K562 (cell line): Measurements from ENCODE around the gene PROM2. TPM values are rescaled to one million over a fixed set of nuclear protein-coding genes. Genes with fewer than 3 reads are reported as not detected.

Source experiments
- ATAC-seq: fragments of 200-7000 bp; cut with Tn5 transposase; 3 replicates; pipeline ENCODE4 v1.9.1; 2020; ENCODE audit warnings: moderate library complexity
- BruUV-seq: library from RNA; stranded (reverse); fragments of 400-500 nt; replicated peaks from 2 replicates; lab custom pipeline; 2021; lab: Mats Ljungman, UMichigan
- CTCF ChIA-PET: fragments of 300-600 bp; formaldehyde crosslinking; extraction: SDS; loops from one replicate; lab custom pipeline; 2021; ENCODE audit warnings: low intra/inter-chr PET ratio; lab: Yijun Ruan, JAX
- POLR2A ChIA-PET: fragments of 300-600, 350-650 bp; sonication (Branson Sonifier 250); formaldehyde crosslinking; extraction: SDS; loops from one replicate; lab custom pipeline; 2021; ENCODE audit warnings: antibody characterized with exemption, inconsistent platforms; lab: Yijun Ruan, JAX
- DNase-seq, 4 experiments: peaks; one replicate each; pipeline versions ENCODE4 v3.0.0 to v3.0.0-alpha.2; 2011 to 2018; ENCODE audit warnings: low spot score in 3 of 4, mixed read lengths in 3 of 4; ENCODE audit errors: extremely low read depth in 1 of 4
- FAIRE-seq: peaks from 2 replicates; lab custom pipeline; 2011; peaks lifted over from hg19 to GRCh38; lab: Jason Lieb, UNC
- H2AFZ ChIP-seq: 2 replicates; pipeline ENCODE4 v1.6.0; 2011; ENCODE audit warnings: low read depth, low read length, control low read depth, inconsistent platforms
- H3K27ac ChIP-seq: fragments of 200-600 bp; 3 replicates; pipeline ENCODE4 v1.8.0; 2011; ENCODE audit warnings: low read depth, mild to moderate bottlenecking, control low read depth, inconsistent platforms, low read length, moderate library complexity, mixed read lengths; ENCODE audit errors: extremely low read depth
- H3K27me3 ChIP-seq, 2 experiments: fragments of 300-600 bp in 1 of 2; 2 replicates in 1 of 2; 3 replicates in 1 of 2; pipeline versions ENCODE4 v1.6.0 to v1.8.0; 2011; ENCODE audit warnings: inconsistent platforms in 2 of 2, low read length in 2 of 2, mild to moderate bottlenecking in 1 of 2, mixed read lengths in 1 of 2, moderate library complexity in 1 of 2; ENCODE audit not compliant: control insufficient read depth in 2 of 2, insufficient read depth in 2 of 2
- H3K36me3 ChIP-seq: fragments of 300-600 bp; 3 replicates; pipeline ENCODE4 v1.8.0; 2011; ENCODE audit warnings: mild to moderate bottlenecking, low read length, inconsistent platforms; ENCODE audit not compliant: control insufficient read depth, insufficient read depth
- H3K4me1 ChIP-seq, 2 experiments: fragments of 200-600 bp in 1 of 2; replicated peaks in 1 of 2; 2 replicates in 1 of 2; 3 replicates in 1 of 2; pipeline versions ENCODE4 v1.5.1 to v1.8.0; 2011; ENCODE audit warnings: inconsistent platforms in 2 of 2, low read length in 2 of 2, mild to moderate bottlenecking in 1 of 2, mixed read lengths in 1 of 2, moderate library complexity in 1 of 2; ENCODE audit not compliant: control insufficient read depth in 2 of 2, insufficient read depth in 2 of 2
- H3K4me2 ChIP-seq: 2 replicates; pipeline ENCODE4 v1.6.1; 2011; ENCODE audit warnings: low read length, control low read depth, inconsistent platforms, mixed read lengths; ENCODE audit not compliant: insufficient read depth
- H3K4me3 ChIP-seq: fragments of 200-600 bp; sonication (generic), shearing (Covaris generic); 2 replicates; pipeline ENCODE4 v1.5.1; 2016; ENCODE audit warnings: control low read depth, inconsistent platforms
- H3K79me2 ChIP-seq: fragments of 200-600 bp; 3 replicates; pipeline ENCODE4 v1.8.0; 2011; ENCODE audit warnings: low read length, inconsistent platforms; ENCODE audit not compliant: control insufficient read depth, insufficient read depth
- H3K9ac ChIP-seq, 2 experiments: 2 replicates each; pipeline versions ENCODE4 v1.6.0 to v1.6.1; 2011; ENCODE audit warnings: low read depth in 2 of 2, low read length in 2 of 2, control low read depth in 1 of 2, inconsistent platforms in 1 of 2, mild to moderate bottlenecking in 1 of 2, mixed read lengths in 1 of 2; ENCODE audit not compliant: insufficient read depth in 1 of 2
- H3K9me1 ChIP-seq: one replicate; pipeline ENCODE4 v1.6.0; 2011; ENCODE audit warnings: inconsistent platforms, mild to moderate bottlenecking, low read length, moderate library complexity; ENCODE audit not compliant: control insufficient read depth, insufficient read depth
- H3K9me3 ChIP-seq: replicated peaks from 2 replicates; pipeline ENCODE4 v1.5.1; 2011; ENCODE audit warnings: low read depth, low read length, inconsistent platforms; ENCODE audit not compliant: control insufficient read depth, insufficient read depth
- H4K20me1 ChIP-seq: replicated peaks from 2 replicates; pipeline ENCODE4 v1.6.1; 2011; ENCODE audit warnings: low read length, inconsistent platforms, mixed read lengths; ENCODE audit not compliant: control insufficient read depth, insufficient read depth
- CBX8 ChIP-seq: fragments of 200-600 bp; sonication (generic); IDR thresholded peaks from 2 replicates; pipeline ENCODE4 v1.6.1; 2012; ENCODE audit warnings: borderline replicate concordance, mixed run types, low read depth, mild to moderate bottlenecking, moderate library complexity, mixed read lengths, low read length, control low read depth, inconsistent platforms; ENCODE audit not compliant: poor library complexity, severe bottlenecking; ENCODE audit errors: extremely low read depth
- EHMT2 ChIP-seq: fragments of 450-650 bp; IDR thresholded peaks from 2 replicates; pipeline ENCODE4 v1.6.1; 2018; ENCODE audit warnings: antibody characterized with exemption
- HEY1 ChIP-seq: fragments of 250-450 bp; sonication (Bioruptor Pico); IDR thresholded peaks from 2 replicates; pipeline ENCODE4 v1.5.0; 2020; ENCODE audit warnings: mild to moderate bottlenecking, moderate library complexity, borderline replicate concordance
- PATZ1 ChIP-seq: fragments of 250-450 bp; sonication (Bioruptor Pico); IDR thresholded peaks from 2 replicates; pipeline ENCODE4 v1.5.0; 2020; ENCODE audit warnings: mild to moderate bottlenecking, borderline replicate concordance
- PHB ChIP-seq: fragments of 250-450 bp; sonication (Bioruptor Pico); IDR thresholded peaks from 2 replicates; pipeline ENCODE4 v1.5.0; 2021
- RBM14 ChIP-seq: fragments of 200-400 bp; formaldehyde crosslinking; IDR thresholded peaks from 2 replicates; pipeline ENCODE4 v1.6.1; 2018; ENCODE audit warnings: low read depth, mild to moderate bottlenecking, low read length, moderate library complexity, borderline replicate concordance; ENCODE audit not compliant: insufficient read depth
- SRF ChIP-seq, 2 experiments: fragments of 250-450, 450-650 bp in 1 of 2; sonication (Bioruptor Pico) in 1 of 2; sonication (generic) in 1 of 2; formaldehyde crosslinking; IDR thresholded peaks; 2 replicates each; pipeline versions ENCODE4 v1.5.0 to v1.5.1; 2020 to 2022; ENCODE audit warnings: mild to moderate bottlenecking in 1 of 2, missing genetic modification reagents in 1 of 2
- TCFL5 ChIP-seq: fragments of 250-450 bp; sonication (Bioruptor Pico); conservative IDR thresholded peaks from 2 replicates; pipeline ENCODE4 v1.6.1; 2021; ENCODE audit warnings: mild to moderate bottlenecking, moderate library complexity, matching md5 sums
- ZBTB1 ChIP-seq: sonication (generic); formaldehyde crosslinking; IDR thresholded peaks from 2 replicates; pipeline ENCODE4 v1.8.1; 2023; ENCODE audit warnings: missing genetic modification reagents, low read depth, mild to moderate bottlenecking, borderline replicate concordance
- ZBTB12 ChIP-seq: fragments of 250-450 bp; sonication (Bioruptor Pico); IDR thresholded peaks from 2 replicates; pipeline ENCODE4 v1.4.0; 2020
- ZBTB17 ChIP-seq: fragments of 450-650 bp; formaldehyde crosslinking; IDR thresholded peaks from 2 replicates; pipeline ENCODE4 v1.4.0; 2020; ENCODE audit warnings: mild to moderate bottlenecking
- ZFP30 ChIP-seq: fragments of 250-450 bp; sonication (Bioruptor Pico); IDR thresholded peaks from 2 replicates; pipeline ENCODE4 v1.8.0; 2022; ENCODE audit warnings: moderate library complexity, mild to moderate bottlenecking, inconsistent platforms, borderline replicate concordance
- in situ Hi-C: fragments of 300-500 bp; cut with MboI; formaldehyde crosslinking; loops from 4 replicates; pipeline ENCODE4 v1.15.0; 2018; ENCODE audit warnings: inconsistent platforms, mixed read lengths
- intact Hi-C: fragments of 100-400 bp; cut with micrococcal nuclease; formaldehyde crosslinking; loops from 2 replicates; pipeline ENCODE4 v1.14.2; 2022
- polyA plus RNA-seq, 8 experiments: library from polyadenylated mRNA; depleted of rRNA in 4 of 8; stranded (reverse) in 5 of 8; unstranded in 3 of 8; fragments of >200 nt; fragmentation: Nextera tagmentation in 2 of 8; fragmentation: Illumina TruSeq in 1 of 8; extraction: Ambion mirVana in 2 of 8; extraction: Trizol in 1 of 8; gene quantifications; 2 replicates each; pipeline versions ENCODE4 v1.2.1 to v1.2.3, GENCODE V29; 2011 to 2014; ENCODE audit warnings: inconsistent platforms in 1 of 8, missing spikeins in 1 of 8
- total RNA-seq, 7 experiments: library from RNA; depleted of rRNA in 6 of 7; stranded (reverse); fragments of >200 nt in 6 of 7; fragmentation: Illumina TruSeq in 2 of 7; extraction: Trizol in 2 of 7; gene quantifications; 2 replicates each; pipeline versions ENCODE4 v1.2.1 to v1.2.3, GENCODE V29; 2011 to 2021; ENCODE audit warnings: low replicate concordance in 1 of 7
- TF ChIP-seq, protein P1 (sequence below): fragments of 450-650 bp; formaldehyde crosslinking; IDR thresholded peaks from 2 replicates; pipeline ENCODE4 v1.4.0; 2020; ENCODE audit warnings: mild to moderate bottlenecking, mixed read lengths
- TF ChIP-seq, protein P2 (sequence below): IDR thresholded peaks from 2 replicates; pipeline ENCODE4 v1.6.1; 2016; ENCODE audit warnings: missing genetic modification characterization, missing compliant biosample characterization

PROM2 gene
- total and polyA plus RNA-seq, 9 of the 15 experiments (the other 6 are each of a cell fraction or from before 2014, with no cell fraction given), result not detected

GRCh38 chr2:95234816-95235215 is 39.4 kb upstream of the PROM2 start (continued):
- TF ChIP-seq HEY1 (CRISPR knock-in tag) (no peak), TCFL5 (CRISPR knock-in tag) (no peak), ZBTB17 (no peak), ZBTB12 (CRISPR knock-in tag) (no peak)
- TF ChIP-seq, protein P1, sequence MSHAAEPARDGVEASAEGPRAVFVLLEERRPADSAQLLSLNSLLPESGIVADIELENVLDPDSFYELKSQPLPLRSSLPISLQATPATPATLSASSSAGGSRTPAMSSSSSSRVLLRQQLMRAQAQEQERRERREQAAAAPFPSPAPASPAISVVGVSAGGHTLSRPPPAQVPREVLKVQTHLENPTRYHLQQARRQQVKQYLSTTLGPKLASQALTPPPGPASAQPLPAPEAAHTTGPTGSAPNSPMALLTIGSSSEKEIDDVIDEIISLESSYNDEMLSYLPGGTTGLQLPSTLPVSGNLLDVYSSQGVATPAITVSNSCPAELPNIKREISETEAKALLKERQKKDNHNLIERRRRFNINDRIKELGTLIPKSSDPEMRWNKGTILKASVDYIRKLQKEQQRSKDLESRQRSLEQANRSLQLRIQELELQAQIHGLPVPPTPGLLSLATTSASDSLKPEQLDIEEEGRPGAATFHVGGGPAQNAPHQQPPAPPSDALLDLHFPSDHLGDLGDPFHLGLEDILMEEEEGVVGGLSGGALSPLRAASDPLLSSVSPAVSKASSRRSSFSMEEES, result no peak

GRCh38 chr2:95238131-95238530 is 36.1 kb upstream of the PROM2 start:
- FAIRE-seq, result no peak
- in situ Hi-C loops (no loop called here), intact Hi-C loops (no loop called here)
- ATAC-seq, result no peak
- Histone ChIP-seq H3K27me3 (peaks cover 0 to 8% of the 10 kb centered on the region in 2 experiments; a peak in 3 of 5 replicates), H3K36me3 (no peaks in the 10 kb centered on the region), H3K9ac (no peak overlapping the region), H3K4me3 (no peak overlapping the region), H3K27ac (no peak overlapping the region), H2AFZ (no peak overlapping the region), H3K9me3 (no peaks in the 10 kb centered on the region), H3K79me2 (no peaks in the 10 kb centered on the region), H3K9me1 (no peaks in the 10 kb centered on the region), H3K4me2 (no peak overlapping the region), H4K20me1 (no peaks in the 10 kb centered on the region), H3K4me1 (no peaks in the 10 kb centered on the region)
- ChIA-PET CTCF (no interaction called here), POLR2A (interaction anchor here (1.0 kb wide), 1 partner anchor 48 kb away, joined by 3 read pairs; no protein-coding TSS in a partner anchor)
- no TSS peak for BruUV-seq
- DNase-seq, result no peak
- TF ChIP-seq CBX8 (no peak), PATZ1 (CRISPR knock-in tag) (no peak), ZBTB1 (CRISPR knock-in tag) (no peak), TCFL5 (CRISPR knock-in tag) (no peak), PHB (CRISPR knock-in tag) (no peak), SRF (CRISPR knock-in tag; IDR thresholded peaks at IDR 0.05) (no peak), ZFP30 (CRISPR knock-in tag) (no peak), EHMT2 (no peak), RBM14 (no peak)
- TF ChIP-seq, protein P2, sequence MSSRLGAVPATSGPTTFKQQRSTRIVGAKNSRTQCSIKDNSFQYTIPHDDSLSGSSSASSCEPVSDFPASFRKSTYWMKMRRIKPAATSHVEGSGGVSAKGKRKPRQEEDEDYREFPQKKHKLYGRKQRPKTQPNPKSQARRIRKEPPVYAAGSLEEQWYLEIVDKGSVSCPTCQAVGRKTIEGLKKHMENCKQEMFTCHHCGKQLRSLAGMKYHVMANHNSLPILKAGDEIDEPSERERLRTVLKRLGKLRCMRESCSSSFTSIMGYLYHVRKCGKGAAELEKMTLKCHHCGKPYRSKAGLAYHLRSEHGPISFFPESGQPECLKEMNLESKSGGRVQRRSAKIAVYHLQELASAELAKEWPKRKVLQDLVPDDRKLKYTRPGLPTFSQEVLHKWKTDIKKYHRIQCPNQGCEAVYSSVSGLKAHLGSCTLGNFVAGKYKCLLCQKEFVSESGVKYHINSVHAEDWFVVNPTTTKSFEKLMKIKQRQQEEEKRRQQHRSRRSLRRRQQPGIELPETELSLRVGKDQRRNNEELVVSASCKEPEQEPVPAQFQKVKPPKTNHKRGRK (tag), result no peak
